ENCODE measurements around the gene TFCP2L1.

TFCP2L1 gene

GRCh38 chr2:121248766-121249343, 36.1 kb downstream of the TFCP2L1 start:
- no peak for TF ChIP-seq CTCF (IDR thresholded peaks at IDR 0.05; ENCODE audit: extremely low read depth, insufficient read depth, missing control alignments)
- no peak for DNase-seq (ENCODE audit: low spot score)
- in situ Hi-C loops (cut with MboI; ENCODE audit: low pct_unique_long_range_greater_than_20kb, low sequenced_read_pairs, unreplicated experiment), result no loop called here

- TF ChIP-seq CTCF (IDR thresholded peaks at IDR 0.05; ENCODE audit: extremely low read depth, insufficient read depth, missing control alignments), result no peak
- DNase-seq (ENCODE audit: low spot score), result no peak
- in situ Hi-C loops (cut with MboI; ENCODE audit: low pct_unique_long_range_greater_than_20kb, low sequenced_read_pairs, unreplicated experiment), result no loop called here
Observed at GRCh38 chr2:121247971-121248370, 37.0 kb downstream of the TFCP2L1 start.

GRCh38 chr2:121247534-121247933, 37.5 kb downstream of the TFCP2L1 start:
- no peak for TF ChIP-seq CTCF (IDR thresholded peaks at IDR 0.05; ENCODE audit: extremely low read depth, insufficient read depth, missing control alignments)
- in situ Hi-C loops (cut with MboI; ENCODE audit: low pct_unique_long_range_greater_than_20kb, low sequenced_read_pairs, unreplicated experiment), result no loop called here
- DNase-seq (ENCODE audit: low spot score), result no peak

- TF ChIP-seq CTCF (IDR thresholded peaks at IDR 0.05; ENCODE audit: extremely low read depth, insufficient read depth, missing control alignments), result no peak
- in situ Hi-C loops (cut with MboI; ENCODE audit: low pct_unique_long_range_greater_than_20kb, low sequenced_read_pairs, unreplicated experiment), result no loop called here
- no peak for DNase-seq (ENCODE audit: low spot score)
Observed at GRCh38 chr2:121246704-121247255, 38.2 kb downstream of the TFCP2L1 start.

GRCh38 chr2:121245913-121246312, 39.1 kb downstream of the TFCP2L1 start:
- TF ChIP-seq CTCF (IDR thresholded peaks at IDR 0.05; ENCODE audit: extremely low read depth, insufficient read depth, missing control alignments), result no peak
- in situ Hi-C loops (cut with MboI; ENCODE audit: low pct_unique_long_range_greater_than_20kb, low sequenced_read_pairs, unreplicated experiment), result no loop called here
- no peak for DNase-seq (ENCODE audit: low spot score)

GRCh38 chr2:121245120-121245820, 39.7 kb downstream of the TFCP2L1 start:
- in situ Hi-C loops (cut with MboI; ENCODE audit: low pct_unique_long_range_greater_than_20kb, low sequenced_read_pairs, unreplicated experiment), result no loop called here
- TF ChIP-seq CTCF (IDR thresholded peaks at IDR 0.05; ENCODE audit: extremely low read depth, insufficient read depth, missing control alignments), result no peak
- DNase-seq (ENCODE audit: low spot score), result no peak
